GM12873 (cell line): ENCODE measurements around the gene EVI5.

Source experiments
- TF ChIP-seq, protein P1 (sequence below): IDR thresholded peaks from 2 replicates; pipeline ENCODE4 v1.5.1; 2012; ENCODE audit warnings: low read depth, mild to moderate bottlenecking, moderate library complexity, low read length, control low read depth; ENCODE audit not compliant: insufficient read depth; ENCODE audit errors: missing control alignments

EVI5 gene

DNA sequence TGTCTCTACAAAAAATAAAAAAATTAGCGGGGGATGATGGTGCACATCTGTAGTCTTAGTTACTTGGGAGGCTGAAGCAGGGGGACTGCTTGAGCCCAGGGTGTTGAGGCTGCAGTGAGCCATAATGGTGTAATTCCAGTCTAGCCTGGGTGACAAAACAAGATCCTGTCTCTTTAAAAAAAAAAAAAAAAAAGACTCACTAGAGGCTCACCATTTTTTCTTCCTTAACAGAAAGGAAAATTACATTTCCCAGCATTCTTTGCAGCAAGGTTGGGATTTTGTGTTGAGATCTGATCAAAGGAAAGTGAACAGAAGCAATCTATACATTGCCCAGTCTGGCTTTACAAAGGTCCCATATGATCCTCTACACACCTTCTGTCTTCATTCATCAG lies 319.7 kb downstream of the EVI5 start:
- TF ChIP-seq, protein P1, sequence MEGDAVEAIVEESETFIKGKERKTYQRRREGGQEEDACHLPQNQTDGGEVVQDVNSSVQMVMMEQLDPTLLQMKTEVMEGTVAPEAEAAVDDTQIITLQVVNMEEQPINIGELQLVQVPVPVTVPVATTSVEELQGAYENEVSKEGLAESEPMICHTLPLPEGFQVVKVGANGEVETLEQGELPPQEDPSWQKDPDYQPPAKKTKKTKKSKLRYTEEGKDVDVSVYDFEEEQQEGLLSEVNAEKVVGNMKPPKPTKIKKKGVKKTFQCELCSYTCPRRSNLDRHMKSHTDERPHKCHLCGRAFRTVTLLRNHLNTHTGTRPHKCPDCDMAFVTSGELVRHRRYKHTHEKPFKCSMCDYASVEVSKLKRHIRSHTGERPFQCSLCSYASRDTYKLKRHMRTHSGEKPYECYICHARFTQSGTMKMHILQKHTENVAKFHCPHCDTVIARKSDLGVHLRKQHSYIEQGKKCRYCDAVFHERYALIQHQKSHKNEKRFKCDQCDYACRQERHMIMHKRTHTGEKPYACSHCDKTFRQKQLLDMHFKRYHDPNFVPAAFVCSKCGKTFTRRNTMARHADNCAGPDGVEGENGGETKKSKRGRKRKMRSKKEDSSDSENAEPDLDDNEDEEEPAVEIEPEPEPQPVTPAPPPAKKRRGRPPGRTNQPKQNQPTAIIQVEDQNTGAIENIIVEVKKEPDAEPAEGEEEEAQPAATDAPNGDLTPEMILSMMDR, result no peak

DNA sequence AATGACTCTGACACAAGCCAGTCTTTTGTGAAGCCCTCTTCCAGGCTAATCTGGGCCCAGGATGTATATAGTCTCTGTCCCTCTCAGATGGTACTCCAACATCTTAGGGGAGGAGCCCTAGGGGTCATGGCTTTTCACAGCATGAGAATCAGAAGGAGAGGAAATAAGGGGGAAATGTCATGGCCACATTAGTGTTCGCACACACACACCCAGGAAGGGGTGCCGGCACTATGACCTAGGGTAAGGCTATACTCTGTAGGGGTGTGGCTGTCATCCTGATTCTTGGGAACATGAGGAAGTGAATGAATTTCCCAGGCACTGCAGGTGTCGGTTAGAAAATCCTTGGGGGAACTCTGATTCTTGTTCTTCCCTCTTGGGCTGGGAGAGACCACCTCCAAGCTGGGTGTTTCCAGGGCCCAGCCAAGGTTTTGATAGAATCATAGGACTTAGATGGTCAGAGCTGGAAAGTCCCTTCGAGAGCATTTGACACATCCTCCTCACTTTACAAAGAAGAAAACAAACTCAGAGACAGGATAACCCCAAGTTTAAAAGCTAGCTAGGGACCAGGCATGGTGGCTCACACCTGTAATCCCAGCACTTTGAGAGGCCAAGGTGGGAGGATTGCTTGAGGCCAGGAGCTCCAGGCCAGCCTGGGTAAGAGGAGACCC lies 320.2 kb downstream of the EVI5 start:
- TF ChIP-seq, protein P1, result no peak

DNA sequence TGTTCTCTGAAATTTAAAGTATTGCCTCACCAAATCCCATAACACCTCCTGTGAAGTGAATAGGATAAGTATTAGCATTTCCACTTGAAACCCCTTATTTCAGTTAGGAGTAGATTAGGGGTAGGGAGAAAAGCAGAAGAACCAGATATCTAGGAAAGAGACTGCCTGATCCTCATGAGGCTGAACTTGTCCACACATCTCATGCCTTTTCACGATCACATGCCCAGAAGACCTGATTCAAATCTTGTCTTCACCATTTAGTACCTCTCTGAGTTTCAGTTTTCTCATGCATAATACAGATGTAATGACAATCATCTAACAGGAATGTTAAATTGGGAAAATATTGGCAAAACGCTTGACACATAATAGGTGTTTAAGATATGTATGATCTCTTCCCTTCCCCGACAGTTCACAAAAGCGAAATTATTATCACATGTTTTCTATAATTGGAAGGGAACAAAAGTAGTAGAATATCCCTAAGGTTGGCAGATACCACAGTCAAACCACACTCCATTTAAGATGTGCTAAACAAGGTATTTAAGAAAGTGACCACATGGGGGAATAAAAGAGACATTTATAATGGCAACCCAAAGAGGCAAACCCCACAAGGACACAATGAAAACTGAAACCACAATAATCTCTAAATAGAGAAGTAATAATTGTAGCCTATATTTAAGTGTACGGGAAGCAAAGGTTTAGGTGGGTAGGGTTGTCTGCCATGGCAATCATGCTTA lies 323.4 kb downstream of the EVI5 start:
- TF ChIP-seq, protein P1, result peak; percentile 5

DNA sequence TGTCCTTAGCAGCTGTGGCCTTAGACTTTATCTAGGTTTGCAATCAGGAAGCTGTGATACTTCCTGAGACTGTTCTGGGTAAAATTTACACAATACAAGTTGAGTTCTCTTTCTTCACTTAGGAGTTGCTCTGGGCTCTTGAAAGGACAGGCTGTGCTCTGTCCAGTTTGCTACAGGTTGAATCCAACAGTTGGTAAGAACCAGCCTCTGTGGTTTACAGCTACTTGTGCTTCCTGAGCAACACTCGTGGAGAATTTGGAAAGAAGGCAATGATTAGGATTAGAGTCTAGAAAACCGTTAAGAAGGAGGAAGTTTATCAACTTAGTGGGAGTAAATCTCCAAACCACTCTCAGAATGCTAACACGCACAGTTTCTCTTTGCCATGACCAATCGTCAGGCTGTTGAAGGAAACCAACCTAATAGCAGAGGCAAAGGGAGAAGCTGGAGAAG lies 325.0 kb downstream of the EVI5 start:
- TF ChIP-seq, protein P1, result no peak
